ENCODE results near the gene ADIPOQ. TPM values are rescaled to one million over a fixed set of nuclear protein-coding genes. Genes with fewer than 3 reads are reported as not detected.
"Not testable (repeated sequence)": the region's sequence is repeated elsewhere in the genome, so short reads cannot be mapped to it uniquely, and the experiment has no call there.

Gene ADIPOQ
- total and polyA plus RNA-seq, 7 donors, result 0.54 to 53.5 (median 1.3) TPM; not detected in 1

- Histone ChIP-seq H3K4me3 (no peak overlapping the region), H3K4me1 (no peaks in the 10 kb centered on the region), H3K9me3 (no peaks in the 10 kb centered on the region), H3K27ac (no peak overlapping the region), H3K27me3 (no peaks in the 10 kb centered on the region), H3K36me3 (no peaks in the 10 kb centered on the region)
- no peak for DNase-seq
- TF ChIP-seq POLR2AphosphoS5 (IDR thresholded peaks at IDR 0.05), result no peak
- no peak for TF ChIP-seq CTCF (IDR thresholded peaks at IDR 0.05)
- no peak for TF ChIP-seq EP300 (IDR thresholded peaks at IDR 0.05)
- TF ChIP-seq POLR2A (IDR thresholded peaks at IDR 0.05), result no peak
- intact Hi-C loops (cut with DNase I), result no loop called here
- whole genome bisulfite sequencing, 2 donors, result 81 to 83% methylated on average over 1 of the region's 1 CpG
Observed at GRCh38 chr3:186901135-186901734, 58.7 kb downstream of the ADIPOQ start.

- Histone ChIP-seq H3K27me3 (no peaks in the 10 kb centered on the region), H3K4me3 (no peak overlapping the region), H3K9me3 (no peaks in the 10 kb centered on the region), H3K36me3 (no peaks in the 10 kb centered on the region), H3K27ac (no peak overlapping the region), H3K4me1 (no peaks in the 10 kb centered on the region)
- 75 to 77% methylated on average over 3 of the region's 3 CpGs for WGBS, 2 donors
- TF ChIP-seq EP300 (IDR thresholded peaks at IDR 0.05) (no peak), POLR2AphosphoS5 (IDR thresholded peaks at IDR 0.05) (no peak), POLR2A (IDR thresholded peaks at IDR 0.05) (no peak), CTCF (IDR thresholded peaks at IDR 0.05) (no peak)
- DNase-seq, result no peak
- intact Hi-C loops (cut with DNase I), result no loop called here
Observed at GRCh38 chr3:186902154-186902553, 59.6 kb downstream of the ADIPOQ start.

- TF ChIP-seq POLR2A (IDR thresholded peaks at IDR 0.05), result no peak
- TF ChIP-seq CTCF (IDR thresholded peaks at IDR 0.05), result no peak
- TF ChIP-seq EP300 (IDR thresholded peaks at IDR 0.05), result no peak
- no peak for TF ChIP-seq POLR2AphosphoS5 (IDR thresholded peaks at IDR 0.05)
- Histone ChIP-seq H3K9me3 (no peaks in the 10 kb centered on the region), H3K4me3 (no peak overlapping the region), H3K27ac (no peak overlapping the region), H3K36me3 (no peaks in the 10 kb centered on the region), H3K27me3 (no peaks in the 10 kb centered on the region), H3K4me1 (no peaks in the 10 kb centered on the region)
- no peak for DNase-seq
- intact Hi-C loops (cut with DNase I), result no loop called here
- WGBS, 2 donors, result 93 to 96% methylated on average over 2 of the region's 2 CpGs
Observed at GRCh38 chr3:186902713-186903112, 60.2 kb downstream of the ADIPOQ start.

GRCh38 chr3:186903676-186904075 is 61.2 kb downstream of the ADIPOQ start:
- H3K9me3 ChIP-seq; intact Hi-C loops (cut with DNase I); H3K27me3 ChIP-seq; DNase-seq; H3K27ac ChIP-seq; H3K4me1 ChIP-seq; H3K4me3 ChIP-seq; H3K36me3 ChIP-seq: not testable (repeated sequence)
- 76 to 93% methylated on average over 2 of the region's 2 CpGs for WGBS, 2 donors

GRCh38 chr3:186907075-186907474 is 64.6 kb downstream of the ADIPOQ start:
- H3K27ac ChIP-seq; H3K9me3 ChIP-seq; H3K4me3 ChIP-seq; H3K27me3 ChIP-seq; H3K4me1 ChIP-seq; H3K36me3 ChIP-seq; intact Hi-C loops (cut with DNase I); DNase-seq: not testable (repeated sequence)
- 35 to 87% methylated on average over 3 of the region's 3 CpGs for WGBS, 2 donors

Other genes starting within 250 kb of the ADIPOQ start
- not detected for gene AHSG, start 229.7 kb upstream of the ADIPOQ start, total RNA-seq
- under 1 TPM in 1 of 3 donors, not detected in 2; 0.04 TPM for gene AHSG, start 229.7 kb upstream of the ADIPOQ start, polyA plus RNA-seq
- gene FETUB, start 202.3 kb upstream of the ADIPOQ start, total RNA-seq, result not detected
- under 1 TPM in 1 of 3 donors, not detected in 2; 0.46 TPM for gene FETUB, start 202.3 kb upstream of the ADIPOQ start, polyA plus RNA-seq
- gene HRG, start 176.7 kb upstream of the ADIPOQ start, total RNA-seq, result not detected
- under 1 TPM in 1 of 3 donors, not detected in 2; 0.04 TPM for gene HRG, start 176.7 kb upstream of the ADIPOQ start, polyA plus RNA-seq
- gene KNG1, start 125.4 kb upstream of the ADIPOQ start, total RNA-seq, result not detected
- 1 to 10 TPM in 1 of 3 donors, under 1 TPM in 1, not detected in 1; 0.35 to 1.2 TPM for gene KNG1, start 125.4 kb upstream of the ADIPOQ start, polyA plus RNA-seq
- 1,000 to 10,000 TPM in 1 of 4 donors, 100 to 1,000 TPM in 3; 632 to 1,010 (median 767) TPM for gene EIF4A2, start 59.1 kb upstream of the ADIPOQ start, total RNA-seq
- gene EIF4A2, start 59.1 kb upstream of the ADIPOQ start, polyA plus RNA-seq, result 100 to 1,000 TPM; 305 to 428 (median 372) TPM
- 10 to 100 TPM in 3 of 4 donors, 1 to 10 TPM in 1; 8.7 to 26.6 (median 18.5) TPM for gene RFC4, start 36.2 kb upstream of the ADIPOQ start, total RNA-seq
- gene RFC4, start 36.2 kb upstream of the ADIPOQ start, polyA plus RNA-seq, result 10 to 100 TPM; 13.9 to 30.3 (median 14.4) TPM
- 10 to 100 TPM in 2 of 4 donors, 1 to 10 TPM in 2; 9.4 to 15.3 (median 11.2) TPM for gene ST6GAL1, start 87.8 kb downstream of the ADIPOQ start, total RNA-seq
- gene ST6GAL1, start 87.8 kb downstream of the ADIPOQ start, polyA plus RNA-seq, result 10 to 100 TPM in 1 of 3 donors, 1 to 10 TPM in 2; 5.4 to 60.5 (median 6.5) TPM

All from sigmoid colon (tissue), 7 donors.